IMR-90 (cell line): Measurements from ENCODE around the gene SLC27A3.

ENCODE experiments used
- BHLHE40 ChIP-seq: fragments of 150-350 bp; IDR thresholded peaks from 2 replicates; pipeline ENCODE4 v1.6.1; 2016; ENCODE audit warnings: mild to moderate bottlenecking, low read depth, low read length
- CEBPB ChIP-seq: IDR thresholded peaks from 2 replicates; pipeline ENCODE4 v1.6.1; 2012; ENCODE audit warnings: low read depth, low read length, improper control_type of control experiment
- CTCF ChIP-seq: conservative IDR thresholded peaks from 2 replicates; pipeline ENCODE4 v1.5.1; 2012; ENCODE audit warnings: mild to moderate bottlenecking, low read depth, low read length, improper control_type of control experiment
- FOS ChIP-seq: fragments of 150-350 bp; IDR thresholded peaks from 2 replicates; pipeline ENCODE4 v1.6.1; 2016; ENCODE audit warnings: low read depth, low read length
- MXI1 ChIP-seq: IDR thresholded peaks from 2 replicates; pipeline ENCODE4 v1.6.1; 2012; ENCODE audit warnings: low read depth, mild to moderate bottlenecking, low read length, moderate library complexity, borderline replicate concordance
- NFE2L2 ChIP-seq: fragments of 150-350 bp; IDR thresholded peaks from 2 replicates; pipeline ENCODE4 v1.6.1; 2016; ENCODE audit warnings: low read depth, mild to moderate bottlenecking, low read length
- POLR2A ChIP-seq: IDR thresholded peaks from 2 replicates; pipeline ENCODE4 v1.6.1; 2012; ENCODE audit warnings: mild to moderate bottlenecking, low read depth, low read length
- RAD21 ChIP-seq: IDR thresholded peaks from 2 replicates; pipeline ENCODE4 v1.6.1; 2012; ENCODE audit warnings: low read length, improper control_type of control experiment
- RFX5 ChIP-seq: IDR thresholded peaks from 2 replicates; pipeline ENCODE4 v1.8.0; 2012; ENCODE audit warnings: low read depth, mild to moderate bottlenecking, low read length, moderate library complexity
- SMC3 ChIP-seq: fragments of 150-350 bp; IDR thresholded peaks from 2 replicates; pipeline ENCODE4 v1.6.1; 2016; ENCODE audit warnings: low read depth, mild to moderate bottlenecking, antibody characterized with exemption, low read length, moderate library complexity
- USF2 ChIP-seq: fragments of 150-350 bp; IDR thresholded peaks from 2 replicates; pipeline ENCODE4 v1.6.1; 2017; ENCODE audit warnings: mild to moderate bottlenecking, antibody characterized with exemption, low read length, low read depth

GRCh38 chr1:153818876-153819275 lies 43.7 kb downstream of the SLC27A3 start:
- no peak for TF ChIP-seq POLR2A
- TF ChIP-seq CTCF: no peak
- TF ChIP-seq USF2: no peak
- TF ChIP-seq MXI1: no peak
- TF ChIP-seq RAD21: no peak
- TF ChIP-seq NFE2L2: no peak
- TF ChIP-seq SMC3: no peak
- no peak for TF ChIP-seq BHLHE40
- TF ChIP-seq RFX5: no peak
- no peak for TF ChIP-seq FOS
- no peak for TF ChIP-seq CEBPB
